Measurements from ENCODE around the gene CEP72. TPM values are rescaled to one million over a fixed set of nuclear protein-coding genes. Genes with fewer than 3 reads are reported as not detected.

Gene CEP72
- total and polyA plus RNA-seq, 10 of the 15 experiments (the other 5 are each of a cell fraction or from before 2014, with no cell fraction given): 0.35 to 13.5 (median 8.3) TPM

DNA sequence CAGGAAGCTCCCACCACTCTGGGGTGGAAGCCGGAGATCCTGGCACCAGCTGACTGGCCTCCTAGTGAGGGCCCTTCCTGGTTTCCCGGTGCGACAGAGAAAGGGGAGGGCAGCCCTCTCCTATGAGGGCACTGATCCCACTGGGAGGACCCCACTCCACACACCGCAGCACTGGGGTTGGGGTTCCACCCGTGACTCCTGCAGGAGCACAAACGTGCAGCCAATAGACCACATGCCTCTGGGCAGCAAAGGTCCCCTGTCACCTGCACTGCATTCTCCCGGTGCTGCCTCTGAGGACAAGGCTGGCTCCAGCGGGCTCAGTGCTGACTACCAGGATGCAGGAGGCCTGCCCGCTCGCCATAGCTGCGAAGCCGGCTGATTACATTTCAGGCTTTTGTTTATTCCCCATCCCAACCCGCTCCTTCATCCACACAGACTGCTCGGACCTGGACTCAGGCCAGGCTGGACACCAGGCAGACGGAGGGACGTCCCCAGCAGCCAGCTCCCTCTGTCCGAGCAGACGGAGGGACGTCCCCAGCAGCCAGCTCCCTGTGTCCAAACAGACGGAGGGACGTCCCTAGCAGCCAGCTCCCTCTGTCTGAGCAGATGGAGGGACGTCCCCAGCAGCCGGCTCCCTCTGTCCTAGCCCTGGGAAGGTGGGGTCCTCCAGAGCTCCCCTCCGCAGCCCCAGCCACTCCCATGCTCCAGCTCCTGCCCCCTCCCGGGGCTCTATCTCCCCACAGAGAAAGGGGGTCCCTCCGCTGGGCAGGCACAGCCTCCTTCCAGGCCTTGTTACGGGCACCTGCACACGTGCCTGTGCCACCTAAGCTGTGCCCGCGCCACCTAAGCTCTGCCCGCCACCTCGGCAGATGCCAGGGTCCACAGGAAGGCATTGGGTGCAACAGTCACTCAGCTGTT is 8.8 kb upstream of the CEP72 start:
- 66% methylated on average over 32 of the region's 32 CpGs for WGBS (ENCODE audit: insufficient coverage, insufficient replicate concordance, low lambda C conversion rate, missing lambda C conversion rate)
- Histone ChIP-seq H3K27me3 (replicated peaks in 1 of 2; ENCODE audit: control insufficient read depth in 2 of 2, insufficient read depth in 2 of 2, low read length in 1 of 2) (peaks cover 0 to 4% of the 10 kb centered on the region in 2 experiments; a peak in 3 of 4 replicates), H4K20me1 (ENCODE audit: control insufficient read depth, insufficient read depth) (no peaks in the 10 kb centered on the region), H3K4me1 (ENCODE audit: control insufficient read depth, insufficient read depth, low read length) (peaks cover 17% of the 10 kb centered on the region), H3K9me3 (replicated peaks; ENCODE audit: control insufficient read depth, insufficient read depth, low read length) (no peaks in the 10 kb centered on the region; the same call in 2 of the 3 replicates), H3K9ac (ENCODE audit: control insufficient read depth, insufficient read depth, low read length) (no peak overlapping the region), H3K27ac (ENCODE audit: control insufficient read depth, insufficient read depth) (no peak overlapping the region), H3K4me3 (no peak overlapping the region), H3K36me3 (ENCODE audit: control insufficient read depth in 2 of 2, insufficient read depth in 2 of 2, low read length in 1 of 2) (no peaks in the 10 kb centered on the region), H3K4me2 (ENCODE audit: control insufficient read depth, insufficient read depth) (no peak overlapping the region), H3K79me2 (ENCODE audit: control insufficient read depth, insufficient read depth, low read length) (no peaks in the 10 kb centered on the region), H2AFZ (ENCODE audit: control insufficient read depth, low read depth, low read length) (no peak overlapping the region)
- FAIRE-seq: no peak
- RAD21 ChIA-PET (ENCODE audit: unreplicated experiment): no interaction called here
- no peak for ATAC-seq
- CTCF ChIA-PET: no interaction called here
- no TSS peak for BruUV-seq (replicated peaks)
- TF ChIP-seq ASH2L (IDR thresholded peaks at IDR 0.05; ENCODE audit: borderline replicate concordance, low read depth) (no peak), NRF1 (conservative IDR thresholded peaks at IDR 0.05; ENCODE audit: low read depth, low read length) (no peak), ATF7 (IDR thresholded peaks at IDR 0.05; ENCODE audit: low read depth) (no peak), SMARCA5 (IDR thresholded peaks at IDR 0.05) (no peak), BMI1 (IDR thresholded peaks at IDR 0.05; ENCODE audit: borderline replicate concordance) (no peak), DPF2 (IDR thresholded peaks at IDR 0.05) (no peak), TCF7 (IDR thresholded peaks at IDR 0.05; ENCODE audit: borderline replicate concordance) (no peak), IRF4 (IDR thresholded peaks at IDR 0.05; ENCODE audit: low read depth, low read length) (no peak), EZH2 (IDR thresholded peaks at IDR 0.05; ENCODE audit: borderline replicate concordance, control insufficient read depth, low read depth, low read length) (no peak), ZNF274 (IDR thresholded peaks at IDR 0.05; ENCODE audit: insufficient read depth, insufficient read length) (no peak)
- TF ChIP-seq, protein P1, sequence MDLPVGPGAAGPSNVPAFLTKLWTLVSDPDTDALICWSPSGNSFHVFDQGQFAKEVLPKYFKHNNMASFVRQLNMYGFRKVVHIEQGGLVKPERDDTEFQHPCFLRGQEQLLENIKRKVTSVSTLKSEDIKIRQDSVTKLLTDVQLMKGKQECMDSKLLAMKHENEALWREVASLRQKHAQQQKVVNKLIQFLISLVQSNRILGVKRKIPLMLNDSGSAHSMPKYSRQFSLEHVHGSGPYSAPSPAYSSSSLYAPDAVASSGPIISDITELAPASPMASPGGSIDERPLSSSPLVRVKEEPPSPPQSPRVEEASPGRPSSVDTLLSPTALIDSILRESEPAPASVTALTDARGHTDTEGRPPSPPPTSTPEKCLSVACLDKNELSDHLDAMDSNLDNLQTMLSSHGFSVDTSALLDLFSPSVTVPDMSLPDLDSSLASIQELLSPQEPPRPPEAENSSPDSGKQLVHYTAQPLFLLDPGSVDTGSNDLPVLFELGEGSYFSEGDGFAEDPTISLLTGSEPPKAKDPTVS (IDR thresholded peaks at IDR 0.05; ENCODE audit: low read depth, low read length): no peak
- TF ChIP-seq, protein P2, sequence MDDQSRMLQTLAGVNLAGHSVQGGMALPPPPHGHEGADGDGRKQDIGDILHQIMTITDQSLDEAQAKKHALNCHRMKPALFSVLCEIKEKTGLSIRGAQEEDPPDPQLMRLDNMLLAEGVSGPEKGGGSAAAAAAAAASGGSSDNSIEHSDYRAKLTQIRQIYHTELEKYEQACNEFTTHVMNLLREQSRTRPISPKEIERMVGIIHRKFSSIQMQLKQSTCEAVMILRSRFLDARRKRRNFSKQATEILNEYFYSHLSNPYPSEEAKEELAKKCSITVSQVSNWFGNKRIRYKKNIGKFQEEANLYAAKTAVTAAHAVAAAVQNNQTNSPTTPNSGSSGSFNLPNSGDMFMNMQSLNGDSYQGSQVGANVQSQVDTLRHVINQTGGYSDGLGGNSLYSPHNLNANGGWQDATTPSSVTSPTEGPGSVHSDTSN (IDR thresholded peaks at IDR 0.05; ENCODE audit: insufficient replicate concordance, low read depth, low read length): no peak
- TF ChIP-seq, protein P3, sequence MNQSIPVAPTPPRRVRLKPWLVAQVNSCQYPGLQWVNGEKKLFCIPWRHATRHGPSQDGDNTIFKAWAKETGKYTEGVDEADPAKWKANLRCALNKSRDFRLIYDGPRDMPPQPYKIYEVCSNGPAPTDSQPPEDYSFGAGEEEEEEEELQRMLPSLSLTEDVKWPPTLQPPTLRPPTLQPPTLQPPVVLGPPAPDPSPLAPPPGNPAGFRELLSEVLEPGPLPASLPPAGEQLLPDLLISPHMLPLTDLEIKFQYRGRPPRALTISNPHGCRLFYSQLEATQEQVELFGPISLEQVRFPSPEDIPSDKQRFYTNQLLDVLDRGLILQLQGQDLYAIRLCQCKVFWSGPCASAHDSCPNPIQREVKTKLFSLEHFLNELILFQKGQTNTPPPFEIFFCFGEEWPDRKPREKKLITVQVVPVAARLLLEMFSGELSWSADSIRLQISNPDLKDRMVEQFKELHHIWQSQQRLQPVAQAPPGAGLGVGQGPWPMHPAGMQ (IDR thresholded peaks at IDR 0.05; ENCODE audit: borderline replicate concordance): no peak
- TF ChIP-seq, protein P4, sequence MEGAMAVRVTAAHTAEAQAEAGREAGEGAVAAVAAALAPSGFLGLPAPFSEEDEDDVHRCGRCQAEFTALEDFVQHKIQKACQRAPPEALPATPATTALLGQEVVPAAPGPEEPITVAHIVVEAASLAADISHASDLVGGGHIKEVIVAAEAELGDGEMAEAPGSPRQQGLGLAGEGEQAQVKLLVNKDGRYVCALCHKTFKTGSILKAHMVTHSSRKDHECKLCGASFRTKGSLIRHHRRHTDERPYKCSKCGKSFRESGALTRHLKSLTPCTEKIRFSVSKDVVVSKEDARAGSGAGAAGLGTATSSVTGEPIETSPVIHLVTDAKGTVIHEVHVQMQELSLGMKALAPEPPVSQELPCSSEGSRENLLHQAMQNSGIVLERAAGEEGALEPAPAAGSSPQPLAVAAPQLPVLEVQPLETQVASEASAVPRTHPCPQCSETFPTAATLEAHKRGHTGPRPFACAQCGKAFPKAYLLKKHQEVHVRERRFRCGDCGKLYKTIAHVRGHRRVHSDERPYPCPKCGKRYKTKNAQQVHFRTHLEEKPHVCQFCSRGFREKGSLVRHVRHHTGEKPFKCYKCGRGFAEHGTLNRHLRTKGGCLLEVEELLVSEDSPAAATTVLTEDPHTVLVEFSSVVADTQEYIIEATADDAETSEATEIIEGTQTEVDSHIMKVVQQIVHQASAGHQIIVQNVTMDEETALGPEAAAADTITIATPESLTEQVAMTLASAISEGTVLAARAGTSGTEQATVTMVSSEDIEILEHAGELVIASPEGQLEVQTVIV (IDR thresholded peaks at IDR 0.05; ENCODE audit: borderline replicate concordance, partially characterized antibody): no peak
- in situ Hi-C loops (cut with MboI): no loop called here
- intact Hi-C loops (cut with micrococcal nuclease; ENCODE audit: unreplicated experiment): no loop called here
- POLR2A ChIA-PET: interaction anchor here (0.7 kb wide), 1 partner anchor 10 kb away, joined by 3 read pairs; no protein-coding TSS in a partner anchor
- SMC1A ChIA-PET (ENCODE audit: uncharacterized antibody, unreplicated experiment): no interaction called here
- DNase-seq (ENCODE audit: low read depth, low spot score): no peak

All from GM12878 (cell line).